Hepatocyte (in vitro differentiated cells): Measurements from ENCODE around the gene SPP1. TPM values are rescaled to one million over a fixed set of nuclear protein-coding genes. Genes with fewer than 3 reads are reported as not detected.

Experiments
- DNase-seq: peaks from one replicate; pipeline ENCODE4 v3.0.0-alpha.2; 2016; ENCODE audit warnings: low spot score
- H2AFZ ChIP-seq: fragments of 200-600 bp; sonication (generic); 2 replicates; pipeline ENCODE4 v1.6.0; 2016; ENCODE audit warnings: antibody characterized with exemption, mild to moderate bottlenecking
- H3K27ac ChIP-seq: fragments of 200-600 bp; sonication (generic); 2 replicates; pipeline ENCODE4 v1.5.1; 2016; ENCODE audit warnings: mild to moderate bottlenecking
- H3K27me3 ChIP-seq: fragments of 200-600 bp; sonication (generic); 2 replicates; pipeline ENCODE4 v1.6.1; 2016
- H3K36me3 ChIP-seq: fragments of 200-600 bp; sonication (generic); replicated peaks from 2 replicates; pipeline ENCODE4 v1.5.1; 2016; ENCODE audit warnings: low read depth; ENCODE audit not compliant: insufficient read depth
- H3K4me1 ChIP-seq: fragments of 200-600 bp; sonication (generic); 2 replicates; pipeline ENCODE4 v1.5.1; 2016; ENCODE audit warnings: mild to moderate bottlenecking, moderate library complexity; ENCODE audit not compliant: insufficient read depth
- H3K4me2 ChIP-seq: fragments of 200-600 bp; sonication (generic); 2 replicates; pipeline ENCODE4 v1.6.0; 2016
- H3K4me3 ChIP-seq: fragments of 200-600 bp; sonication (generic); 2 replicates; pipeline ENCODE4 v1.5.1; 2016; ENCODE audit warnings: mild to moderate bottlenecking
- H3K79me2 ChIP-seq: fragments of 200-600 bp; sonication (generic); 2 replicates; pipeline ENCODE4 v1.6.0; 2017; ENCODE audit warnings: mild to moderate bottlenecking
- H3K9me2 ChIP-seq: fragments of 200-600 bp; sonication (generic); replicated peaks from 2 replicates; pipeline ENCODE4 v1.6.0; 2017; ENCODE audit warnings: mild to moderate bottlenecking; ENCODE audit not compliant: insufficient read depth
- H3K9me3 ChIP-seq: fragments of 200-600 bp; sonication (generic); 2 replicates; pipeline ENCODE4 v1.5.1; 2016; ENCODE audit warnings: low read depth, mild to moderate bottlenecking
- H4K20me1 ChIP-seq: fragments of 200-600 bp; sonication (generic); 2 replicates; pipeline ENCODE4 v1.6.0; 2016; ENCODE audit warnings: mild to moderate bottlenecking; ENCODE audit not compliant: insufficient read depth, poor library complexity, severe bottlenecking
- CTCF ChIP-seq: fragments of 200-600 bp; sonication (generic); IDR thresholded peaks from 2 replicates; pipeline ENCODE4 v1.5.1; 2016; ENCODE audit warnings: antibody characterized with exemption, mild to moderate bottlenecking; ENCODE audit not compliant: poor library complexity
- EZH2 ChIP-seq: fragments of 200-600 bp; sonication (generic); IDR thresholded peaks from 2 replicates; pipeline ENCODE4 v1.6.1; 2016; ENCODE audit warnings: antibody characterized with exemption, mild to moderate bottlenecking, borderline replicate concordance
- EZH2phosphoT487 ChIP-seq: fragments of 200-600 bp; sonication (generic); IDR thresholded peaks from one replicate; pipeline ENCODE4 v1.6.1; 2018; ENCODE audit warnings: antibody characterized with exemption, mild to moderate bottlenecking, low read depth, moderate library complexity; ENCODE audit not compliant: unreplicated experiment, severe bottlenecking
- WGBS: methylation state at CpG from one replicate; pipeline ENCODE4 v1.1.6; 2016; ENCODE audit warnings: low lambda C conversion rate; ENCODE audit errors: missing lambda C conversion rate; 5-methylcytosine and 5-hydroxymethylcytosine counted together
- polyA plus RNA-seq: library from polyadenylated mRNA; unstranded; fragments of >200 nt; fragmentation: Nextera tagmentation; extraction: Ambion mirVana; gene quantifications from 2 replicates; pipeline ENCODE4 v1.2.1, GENCODE V29; 2016
- total RNA-seq: library from RNA; depleted of rRNA; stranded (reverse); fragments of >200 nt; gene quantifications from 2 replicates; pipeline ENCODE4 v1.2.3, GENCODE V29; 2014

SPP1 gene
- total RNA-seq: 175 and 225 TPM in 2 replicates
- 244 and 466 TPM in 2 replicates for polyA plus RNA-seq

DNA sequence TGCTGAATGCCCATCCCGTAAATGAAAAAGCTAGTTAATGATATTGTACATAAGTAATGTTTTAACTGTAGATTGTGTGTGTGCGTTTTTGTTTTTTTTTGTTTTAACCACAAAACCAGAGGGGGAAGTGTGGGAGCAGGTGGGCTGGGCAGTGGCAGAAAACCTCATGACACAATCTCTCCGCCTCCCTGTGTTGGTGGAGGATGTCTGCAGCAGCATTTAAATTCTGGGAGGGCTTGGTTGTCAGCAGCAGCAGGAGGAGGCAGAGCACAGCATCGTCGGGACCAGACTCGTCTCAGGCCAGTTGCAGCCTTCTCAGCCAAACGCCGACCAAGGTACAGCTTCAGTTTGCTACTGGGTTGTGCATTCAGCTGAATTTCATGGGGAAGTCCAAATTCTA, at the start of gene SPP1:
Gene SPP1 (plus strand): TSS at position 249 of the 400 bp plus-strand sequence. CDS start 1,182 bp downstream, outside the sequence.
- TF ChIP-seq CTCF (no peak), EZH2phosphoT487 (no peak), EZH2 (no peak)
- no peaks in the 10 kb centered on the region for H4K20me1 ChIP-seq
- no peaks in the 10 kb centered on the region for H3K79me2 ChIP-seq
- H3K4me2 ChIP-seq: no peak within 1 kb of the TSS
- no peak within 1 kb of the TSS for H3K4me3 ChIP-seq
- no peaks in the 10 kb centered on the region for H3K36me3 ChIP-seq
- H3K9me3 ChIP-seq: no peaks in the 10 kb centered on the region
- H3K4me1 ChIP-seq: no peaks in the 10 kb centered on the region
- DNase-seq: peak; percentile 13
- no peak within 1 kb of the TSS for H2AFZ ChIP-seq
- H3K27ac ChIP-seq: no peak within 1 kb of the TSS
- WGBS: 23% methylated on average over 8 of the region's 8 CpGs
- H3K27me3 ChIP-seq: peaks cover 18% of the 10 kb centered on the region
- H3K9me2 ChIP-seq: no peaks in the 10 kb centered on the region

- Histone ChIP-seq H3K27ac (no peak overlapping the region), H3K9me3 (no peaks in the 10 kb centered on the region), H3K4me2 (no peak overlapping the region), H3K4me1 (no peaks in the 10 kb centered on the region), H3K79me2 (no peaks in the 10 kb centered on the region), H3K36me3 (no peaks in the 10 kb centered on the region), H3K4me3 (no peak overlapping the region), H3K27me3 (peaks cover 4% of the 10 kb centered on the region), H3K9me2 (no peaks in the 10 kb centered on the region), H4K20me1 (no peaks in the 10 kb centered on the region), H2AFZ (no peak overlapping the region)
- no peak for TF ChIP-seq EZH2phosphoT487
- no peak for TF ChIP-seq CTCF
- TF ChIP-seq EZH2: no peak
- DNase-seq: no peak
- 70% methylated on average over 4 of the region's 4 CpGs for WGBS
Measured at GRCh38 chr4:87926554-87927098, 48.9 kb upstream of the SPP1 start.

DNA sequence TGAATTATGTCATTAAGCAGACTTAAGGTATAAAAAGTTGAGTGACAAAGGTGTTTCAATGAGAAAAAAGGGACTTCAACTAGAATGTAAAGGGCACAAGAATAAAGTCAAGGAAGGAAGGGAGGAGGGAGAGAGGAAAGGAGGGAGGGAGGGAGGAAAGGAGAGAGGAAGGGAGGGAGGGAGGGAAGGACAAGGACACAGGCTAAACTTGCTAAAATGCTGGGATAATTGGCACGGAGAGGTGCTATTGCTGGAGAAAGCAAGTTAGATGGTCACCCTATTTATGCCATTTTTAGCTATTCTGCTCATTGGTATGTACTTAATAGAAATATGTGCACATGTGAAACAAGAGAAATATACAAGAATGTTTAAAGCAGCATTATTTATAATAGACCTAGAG, 44.9 kb upstream of the SPP1 start:
- Histone ChIP-seq H3K36me3 (no peaks in the 10 kb centered on the region), H3K9me3 (no peaks in the 10 kb centered on the region), H3K27me3 (no peaks in the 10 kb centered on the region), H4K20me1 (no peaks in the 10 kb centered on the region), H3K4me3 (no peak overlapping the region), H3K4me2 (no peak overlapping the region), H3K27ac (no peak overlapping the region), H3K79me2 (no peaks in the 10 kb centered on the region), H2AFZ (no peak overlapping the region), H3K4me1 (no peaks in the 10 kb centered on the region), H3K9me2 (no peaks in the 10 kb centered on the region)
- WGBS: 100% methylated on average over 1 of the region's 1 CpG
- no peak for DNase-seq
- TF ChIP-seq EZH2 (no peak), EZH2phosphoT487 (no peak), CTCF (no peak)

GRCh38 chr4:87931932-87932331, 43.6 kb upstream of the SPP1 start:
- Histone ChIP-seq H3K9me3 (no peaks in the 10 kb centered on the region), H3K27ac (no peak overlapping the region), H3K4me3 (no peak overlapping the region), H3K27me3 (no peaks in the 10 kb centered on the region), H3K9me2 (no peaks in the 10 kb centered on the region), H2AFZ (no peak overlapping the region), H4K20me1 (no peaks in the 10 kb centered on the region), H3K79me2 (no peaks in the 10 kb centered on the region), H3K4me1 (no peaks in the 10 kb centered on the region), H3K4me2 (no peak overlapping the region), H3K36me3 (no peaks in the 10 kb centered on the region)
- TF ChIP-seq CTCF: no peak
- TF ChIP-seq EZH2phosphoT487: no peak
- TF ChIP-seq EZH2: no peak
- 76% methylated on average over 1 of the region's 1 CpG for WGBS
- no peak for DNase-seq
